PC-3 (cell line): ENCODE measurements around the gene PIN4. TPM values are rescaled to one million over a fixed set of nuclear protein-coding genes. Genes with fewer than 3 reads are reported as not detected.

Experiments used
- ATAC-seq: fragments of 200-7000 bp; cut with Tn5 transposase; 2 replicates; pipeline ENCODE4 v1.9.1; 2020; ENCODE audit warnings: mild to moderate bottlenecking, moderate library complexity
- BruUV-seq: library from RNA; stranded (reverse); fragments of 400-500 nt; replicated peaks from 2 replicates; lab custom pipeline; 2021; lab: Mats Ljungman, UMichigan
- CTCF ChIA-PET: fragments of 300-600 bp; sonication (Branson Sonifier 250); formaldehyde crosslinking; loops from one replicate; lab custom pipeline; 2022; ENCODE audit warnings: antibody characterized with exemption; lab: Charles Lee
- POLR2A ChIA-PET: fragments of 300-600 bp; sonication (Branson Sonifier 250); formaldehyde crosslinking; loops from one replicate; lab custom pipeline; 2022; ENCODE audit warnings: antibody characterized with exemption; ENCODE audit not compliant: unreplicated experiment; lab: Charles Lee
- DNase-seq: peaks from one replicate; pipeline ENCODE4 v3.0.0-alpha.2; 2015
- H2AFZ ChIP-seq: fragments of 300-600 bp; sonication (generic); 2 replicates; pipeline ENCODE4 v1.6.0; 2016; ENCODE audit warnings: antibody characterized with exemption, low read length
- H3F3A ChIP-seq: fragments of 300-600 bp; sonication (generic); one replicate; pipeline ENCODE4 v1.6.0; 2017; ENCODE audit warnings: antibody characterized with exemption, low read length, control low read depth, mild to moderate bottlenecking; ENCODE audit not compliant: unreplicated experiment
- H3K27ac ChIP-seq: fragments of 300-600 bp; sonication (generic); 2 replicates; pipeline ENCODE4 v1.5.1; 2016; ENCODE audit warnings: mild to moderate bottlenecking, low read length
- H3K27me3 ChIP-seq: fragments of 300-600 bp; sonication (generic); 2 replicates; pipeline ENCODE4 v1.6.1; 2016; ENCODE audit warnings: low read length, mixed read lengths
- H3K36me3 ChIP-seq: fragments of 300-600 bp; sonication (generic); 2 replicates; pipeline ENCODE4 v1.6.1; 2016; ENCODE audit warnings: low read depth, mixed run types, low read length, mixed read lengths
- H3K4me1 ChIP-seq: fragments of 300-600 bp; sonication (generic); 2 replicates; pipeline ENCODE4 v1.5.1; 2016; ENCODE audit warnings: low read length; ENCODE audit not compliant: insufficient read depth
- H3K4me2 ChIP-seq: fragments of 300-600 bp; sonication (generic); 2 replicates; pipeline ENCODE4 v1.6.0; 2016; ENCODE audit warnings: low read length
- H3K4me3 ChIP-seq: fragments of 300-600 bp; sonication (generic); 2 replicates; pipeline ENCODE4 v1.5.1; 2016; ENCODE audit warnings: mild to moderate bottlenecking, low read length, mixed read lengths
- H3K79me2 ChIP-seq: fragments of 300-600 bp; sonication (generic); 2 replicates; pipeline ENCODE4 v1.6.1; 2017; ENCODE audit warnings: low read length, mixed read lengths
- H3K9ac ChIP-seq: fragments of 300-600 bp; sonication (generic); 2 replicates; pipeline ENCODE4 v1.6.0; 2016; ENCODE audit warnings: mild to moderate bottlenecking, low read length
- H3K9me2 ChIP-seq: fragments of 300-600 bp; sonication (generic); replicated peaks from 2 replicates; pipeline ENCODE4 v1.6.1; 2016; ENCODE audit warnings: mixed run types, low read length, mixed read lengths
- H3K9me3 ChIP-seq: fragments of 300-600 bp; sonication (generic); 2 replicates; pipeline ENCODE4 v1.6.1; 2016; ENCODE audit warnings: low read length, mixed read lengths
- H4K20me1 ChIP-seq: fragments of 300-600 bp; sonication (generic); 2 replicates; pipeline ENCODE4 v1.6.1; 2016; ENCODE audit warnings: low read length, mixed read lengths
- EZH2 ChIP-seq: fragments of 300-600 bp; sonication (generic); IDR thresholded peaks from one replicate; pipeline ENCODE4 v1.6.1; 2017; ENCODE audit warnings: antibody characterized with exemption, mild to moderate bottlenecking, low read length; ENCODE audit not compliant: unreplicated experiment
- EZH2phosphoT487 ChIP-seq: fragments of 300-600 bp; sonication (generic); IDR thresholded peaks from 2 replicates; pipeline ENCODE4 v1.6.1; 2018; ENCODE audit warnings: mild to moderate bottlenecking, antibody characterized with exemption, low read length, borderline replicate concordance
- intact Hi-C: fragments of 100-400 bp; cut with micrococcal nuclease; formaldehyde crosslinking; loops from 2 replicates; pipeline ENCODE4 v1.9.0; 2023
- total RNA-seq: library from RNA; depleted of rRNA; stranded (reverse); fragments of >200 nt; gene quantifications from 2 replicates; pipeline ENCODE4 v1.2.3, GENCODE V29; 2014
- TF ChIP-seq, protein P1 (sequence below): fragments of 300-600 bp; sonication (generic); conservative IDR thresholded peaks from 2 replicates; pipeline ENCODE4 v1.5.1; 2017; ENCODE audit warnings: antibody characterized with exemption, low read depth, mild to moderate bottlenecking, low read length

The PIN4 gene
- total RNA-seq, 1 experiment from 2014 or later = 30.0 TPM

DNA sequence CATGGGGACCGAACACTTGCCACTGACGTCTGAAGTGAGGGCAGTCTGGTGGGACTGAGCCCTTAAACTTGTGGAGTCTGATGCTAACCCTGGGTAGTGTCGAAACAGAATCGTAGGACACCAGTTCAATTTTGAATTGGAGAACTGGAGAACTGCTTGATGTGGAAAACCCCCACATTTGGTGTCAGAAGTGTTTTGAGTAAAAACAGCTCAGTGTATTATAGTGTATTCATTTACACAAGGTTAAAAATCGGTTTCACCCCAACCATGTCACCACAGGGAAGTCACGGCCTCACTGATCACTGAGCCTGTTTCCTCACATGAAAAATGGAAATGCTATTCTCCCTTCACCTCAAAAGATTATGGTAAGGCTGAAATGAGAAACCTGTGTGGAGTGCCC lies 21.9 kb downstream of the PIN4 start:
- TF ChIP-seq EZH2 (no peak), EZH2phosphoT487 (no peak)
- TF ChIP-seq, protein P1, sequence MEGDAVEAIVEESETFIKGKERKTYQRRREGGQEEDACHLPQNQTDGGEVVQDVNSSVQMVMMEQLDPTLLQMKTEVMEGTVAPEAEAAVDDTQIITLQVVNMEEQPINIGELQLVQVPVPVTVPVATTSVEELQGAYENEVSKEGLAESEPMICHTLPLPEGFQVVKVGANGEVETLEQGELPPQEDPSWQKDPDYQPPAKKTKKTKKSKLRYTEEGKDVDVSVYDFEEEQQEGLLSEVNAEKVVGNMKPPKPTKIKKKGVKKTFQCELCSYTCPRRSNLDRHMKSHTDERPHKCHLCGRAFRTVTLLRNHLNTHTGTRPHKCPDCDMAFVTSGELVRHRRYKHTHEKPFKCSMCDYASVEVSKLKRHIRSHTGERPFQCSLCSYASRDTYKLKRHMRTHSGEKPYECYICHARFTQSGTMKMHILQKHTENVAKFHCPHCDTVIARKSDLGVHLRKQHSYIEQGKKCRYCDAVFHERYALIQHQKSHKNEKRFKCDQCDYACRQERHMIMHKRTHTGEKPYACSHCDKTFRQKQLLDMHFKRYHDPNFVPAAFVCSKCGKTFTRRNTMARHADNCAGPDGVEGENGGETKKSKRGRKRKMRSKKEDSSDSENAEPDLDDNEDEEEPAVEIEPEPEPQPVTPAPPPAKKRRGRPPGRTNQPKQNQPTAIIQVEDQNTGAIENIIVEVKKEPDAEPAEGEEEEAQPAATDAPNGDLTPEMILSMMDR = no peak
- intact Hi-C loops = loop anchor here (5.0 kb wide), 1 partner anchor 34 kb away; the partner anchor contains the start of gene ERCC6L
- H3F3A ChIP-seq = no peaks in the 10 kb centered on the region

DNA sequence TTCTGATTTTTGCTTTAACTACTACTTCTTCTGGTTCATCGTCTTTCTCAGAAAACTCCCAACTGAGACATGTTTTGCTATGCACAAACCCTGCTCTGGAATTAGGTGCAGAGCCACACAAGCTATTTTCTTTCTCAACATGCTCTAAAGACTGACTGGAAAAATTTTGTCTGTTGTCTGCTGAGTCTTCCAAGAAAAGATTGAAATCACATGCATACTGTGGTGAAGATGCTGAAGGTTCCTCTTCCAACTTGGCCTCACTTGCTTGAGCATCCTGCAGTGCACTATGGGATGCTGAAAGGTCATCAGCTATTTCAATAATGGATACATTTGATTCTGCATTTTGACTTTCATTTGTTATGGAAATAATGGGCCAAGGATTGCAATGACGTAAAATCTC lies 24.1 kb downstream of the PIN4 start:
- ChIA-PET CTCF (no interaction called here), POLR2A (no interaction called here)
- H3F3A ChIP-seq = no peaks in the 10 kb centered on the region
- H3K36me3 ChIP-seq = peaks cover 44% of the 10 kb centered on the region
- no peaks in the 10 kb centered on the region for H3K27me3 ChIP-seq
- H3K9me2 ChIP-seq = no peaks in the 10 kb centered on the region
- intact Hi-C loops = no loop called here
- no peaks in the 10 kb centered on the region for H4K20me1 ChIP-seq
- no peak overlapping the region for H3K27ac ChIP-seq
- no peak overlapping the region for H3K4me2 ChIP-seq
- H3K4me3 ChIP-seq = no peak overlapping the region
- ATAC-seq (no peak), DNase-seq (no peak)
- H3K79me2 ChIP-seq = peaks cover 52% of the 10 kb centered on the region
- no peak overlapping the region for H2AFZ ChIP-seq
- no peak overlapping the region for H3K9ac ChIP-seq
- H3K4me1 ChIP-seq = peaks cover 19% of the 10 kb centered on the region
- BruUV-seq = no TSS peak
- TF ChIP-seq, protein P1 = no peak
- TF ChIP-seq EZH2 = no peak
- TF ChIP-seq EZH2phosphoT487 = no peak
- no peaks in the 10 kb centered on the region for H3K9me3 ChIP-seq

More for the DNA sequence above, 21.9 kb downstream of the PIN4 start:
- H3K79me2 ChIP-seq = peaks cover 31% of the 10 kb centered on the region
- no peak overlapping the region for H3K4me2 ChIP-seq
- no peaks in the 10 kb centered on the region for H3K9me2 ChIP-seq
- H3K27me3 ChIP-seq = no peaks in the 10 kb centered on the region
- H3K36me3 ChIP-seq = peaks cover 45% of the 10 kb centered on the region
- H3K4me1 ChIP-seq = peaks cover 19% of the 10 kb centered on the region
- ChIA-PET POLR2A (interaction anchor here (0.6 kb wide), 1 partner anchor 40 kb away, joined by 4 read pairs; no protein-coding TSS in a partner anchor), CTCF (no interaction called here)
- no peak for ATAC-seq
- no peak for DNase-seq
- H3K27ac ChIP-seq = no peak overlapping the region
- no peaks in the 10 kb centered on the region for H3K9me3 ChIP-seq
- H4K20me1 ChIP-seq = no peaks in the 10 kb centered on the region
- no peak overlapping the region for H2AFZ ChIP-seq
- H3K4me3 ChIP-seq = no peak overlapping the region
- BruUV-seq = no TSS peak
- no peak overlapping the region for H3K9ac ChIP-seq

DNA sequence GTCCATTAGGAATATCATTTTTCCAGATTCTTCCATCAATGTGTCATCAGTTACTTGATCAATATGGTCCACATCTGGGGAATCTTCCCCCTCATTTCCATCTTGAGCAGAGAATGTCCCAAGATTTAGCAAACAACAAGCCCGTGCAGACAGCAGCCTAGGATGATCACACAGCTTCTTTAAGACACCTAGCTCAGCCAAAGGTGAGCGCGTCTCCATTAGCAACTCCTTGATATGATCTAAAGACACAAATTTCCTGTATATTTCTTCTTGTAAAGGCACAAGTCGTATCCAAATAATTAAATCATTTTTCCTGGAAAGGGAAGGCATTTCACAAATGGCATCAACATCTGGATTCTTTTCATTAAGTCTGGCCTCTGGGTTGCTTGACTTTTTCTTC lies 25.8 kb downstream of the PIN4 start:
- Histone ChIP-seq H3K79me2 (peaks cover 60% of the 10 kb centered on the region), H3K9me2 (no peaks in the 10 kb centered on the region), H2AFZ (no peak overlapping the region), H3K4me2 (no peak overlapping the region), H3F3A (no peaks in the 10 kb centered on the region), H3K9ac (no peak overlapping the region), H4K20me1 (no peaks in the 10 kb centered on the region), H3K27ac (no peak overlapping the region), H3K4me3 (no peak overlapping the region), H3K4me1 (peaks cover 7% of the 10 kb centered on the region), H3K9me3 (no peaks in the 10 kb centered on the region), H3K27me3 (no peaks in the 10 kb centered on the region), H3K36me3 (peaks cover 44% of the 10 kb centered on the region)
- BruUV-seq = no TSS peak
- DNase-seq (no peak), ATAC-seq (no peak)
- POLR2A ChIA-PET = no interaction called here
- intact Hi-C loops = no loop called here
- CTCF ChIA-PET = no interaction called here
- no peak for TF ChIP-seq EZH2phosphoT487
- TF ChIP-seq, protein P1 = no peak
- no peak for TF ChIP-seq EZH2
